Posterior cingulate gyrus (tissue), 11 donors: Measurements from ENCODE around the gene TBC1D24.
"Not testable (repeated sequence)": the region's sequence is repeated elsewhere in the genome, so short reads cannot be mapped to it uniquely, and the experiment has no call there.

Source experiments
- DNase-seq, 10 donors: peaks; one replicate each; pipeline versions ENCODE4 v3.0.0 to v3.0.0-alpha.2; 2020 to 2021; ENCODE audit warnings: mixed read lengths in 3 of 10
- intact Hi-C: fragments of 100-400 bp; cut with DNase I; formaldehyde crosslinking; loops from one replicate; pipeline ENCODE4 v1.15.1; 2023

TBC1D24 gene

GRCh38 chr16:2477327-2477726 lies 2.4 kb downstream of the TBC1D24 start:
- intact Hi-C loops: no loop called here
- no peak for DNase-seq

- no peak for DNase-seq
- intact Hi-C loops: no loop called here
Observed at GRCh38 chr16:2478279-2478678, 3.4 kb downstream of the TBC1D24 start.

- DNase-seq, intact Hi-C loops: not testable (repeated sequence)
Observed at GRCh38 chr16:2479996-2480395, 5.1 kb downstream of the TBC1D24 start.

GRCh38 chr16:2480948-2481347 lies 6.0 kb downstream of the TBC1D24 start:
- intact Hi-C loops: no loop called here

GRCh38 chr16:2481676-2482075 lies 6.7 kb downstream of the TBC1D24 start:
- no peak for DNase-seq

More at GRCh38 chr16:2480948-2481347, 6.0 kb downstream of the TBC1D24 start:
- no peak for DNase-seq

GRCh38 chr16:2482249-2482648 lies 7.3 kb downstream of the TBC1D24 start:
- DNase-seq: no peak
- intact Hi-C loops: no loop called here

More at GRCh38 chr16:2481676-2482075, 6.7 kb downstream of the TBC1D24 start:
- intact Hi-C loops: no loop called here

- intact Hi-C loops: no loop called here
- peak; percentile 63 to 96 (median 69) for DNase-seq
Observed at GRCh38 chr16:2482708-2483534, 8.0 kb downstream of the TBC1D24 start.

GRCh38 chr16:2483939-2484897 lies 9.3 kb downstream of the TBC1D24 start:
- intact Hi-C loops: no loop called here
- no peak for DNase-seq

- intact Hi-C loops: no loop called here
Observed at GRCh38 chr16:2484898-2485508, 10.1 kb downstream of the TBC1D24 start.

GRCh38 chr16:2485811-2486507 lies 11.0 kb downstream of the TBC1D24 start:
- intact Hi-C loops: no loop called here
- DNase-seq: peak in 1 of 10 donors; percentile 82

More at GRCh38 chr16:2484898-2485508, 10.1 kb downstream of the TBC1D24 start:
- DNase-seq: no peak

- DNase-seq: peak in 5 of 10 donors; percentile 54 to 94 (median 61)
Observed at GRCh38 chr16:2486645-2487516, 12.0 kb downstream of the TBC1D24 start.

GRCh38 chr16:2487517-2487842 lies 12.6 kb downstream of the TBC1D24 start:
- peak in 1 of 10 donors; percentile 32 for DNase-seq
- intact Hi-C loops: no loop called here

More at GRCh38 chr16:2486645-2487516, 12.0 kb downstream of the TBC1D24 start:
- intact Hi-C loops: no loop called here

- intact Hi-C loops: no loop called here
- peak in 1 of 10 donors; percentile 81 for DNase-seq
Observed at GRCh38 chr16:2487903-2488531, 13.1 kb downstream of the TBC1D24 start.

- intact Hi-C loops: no loop called here
Observed at GRCh38 chr16:2489581-2489980, 14.7 kb downstream of the TBC1D24 start.

GRCh38 chr16:2490190-2491105 lies 15.5 kb downstream of the TBC1D24 start:
- intact Hi-C loops: no loop called here

More at GRCh38 chr16:2489581-2489980, 14.7 kb downstream of the TBC1D24 start:
- no peak for DNase-seq

GRCh38 chr16:2492292-2492691 lies 17.4 kb downstream of the TBC1D24 start:
- DNase-seq: no peak

More at GRCh38 chr16:2490190-2491105, 15.5 kb downstream of the TBC1D24 start:
- peak in 2 of 10 donors; percentile 82 to 83 for DNase-seq

GRCh38 chr16:2493605-2494004 lies 18.7 kb downstream of the TBC1D24 start:
- intact Hi-C loops: no loop called here
- no peak for DNase-seq

More at GRCh38 chr16:2492292-2492691, 17.4 kb downstream of the TBC1D24 start:
- intact Hi-C loops: no loop called here
